Panc1 (cell line): ENCODE measurements around the gene NKAIN2.

Experiments
- POLR2AphosphoS5 ChIP-seq: IDR thresholded peaks from 2 replicates; pipeline ENCODE4 v1.6.1; 2012; ENCODE audit warnings: mild to moderate bottlenecking, low read depth, low read length, moderate library complexity
- TF ChIP-seq, protein P1 (sequence below): fragments of 450-650 bp; IDR thresholded peaks from 2 replicates; pipeline ENCODE4 v1.5.1; 2017; ENCODE audit warnings: mild to moderate bottlenecking

DNA sequence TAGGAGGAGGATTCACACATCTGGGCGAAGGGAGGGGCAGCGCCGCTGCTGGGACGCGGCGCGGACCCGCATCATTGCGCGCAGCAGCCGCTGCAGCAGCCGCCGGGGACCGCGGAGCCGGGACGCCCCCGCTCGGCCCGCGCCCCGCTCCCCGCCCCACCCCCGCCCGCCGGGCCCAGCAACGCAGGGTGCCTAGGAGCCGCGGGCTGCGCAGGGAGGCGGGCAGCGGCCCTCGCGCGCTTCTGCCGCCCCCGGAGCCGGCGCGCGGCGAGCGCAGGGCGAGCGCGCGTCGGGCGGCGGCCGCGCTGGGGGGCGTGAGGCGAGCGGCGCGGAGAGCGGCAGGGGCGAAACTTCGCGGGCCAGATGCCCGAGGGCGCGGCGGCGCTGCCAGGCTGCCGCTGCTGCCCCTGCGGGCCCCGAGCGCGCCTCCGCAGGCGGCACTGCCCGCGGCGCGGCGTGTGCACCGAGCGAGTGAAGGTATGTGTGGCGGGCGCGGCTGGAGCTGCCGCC lies at the start of gene NKAIN2:
- TF ChIP-seq, protein P1, sequence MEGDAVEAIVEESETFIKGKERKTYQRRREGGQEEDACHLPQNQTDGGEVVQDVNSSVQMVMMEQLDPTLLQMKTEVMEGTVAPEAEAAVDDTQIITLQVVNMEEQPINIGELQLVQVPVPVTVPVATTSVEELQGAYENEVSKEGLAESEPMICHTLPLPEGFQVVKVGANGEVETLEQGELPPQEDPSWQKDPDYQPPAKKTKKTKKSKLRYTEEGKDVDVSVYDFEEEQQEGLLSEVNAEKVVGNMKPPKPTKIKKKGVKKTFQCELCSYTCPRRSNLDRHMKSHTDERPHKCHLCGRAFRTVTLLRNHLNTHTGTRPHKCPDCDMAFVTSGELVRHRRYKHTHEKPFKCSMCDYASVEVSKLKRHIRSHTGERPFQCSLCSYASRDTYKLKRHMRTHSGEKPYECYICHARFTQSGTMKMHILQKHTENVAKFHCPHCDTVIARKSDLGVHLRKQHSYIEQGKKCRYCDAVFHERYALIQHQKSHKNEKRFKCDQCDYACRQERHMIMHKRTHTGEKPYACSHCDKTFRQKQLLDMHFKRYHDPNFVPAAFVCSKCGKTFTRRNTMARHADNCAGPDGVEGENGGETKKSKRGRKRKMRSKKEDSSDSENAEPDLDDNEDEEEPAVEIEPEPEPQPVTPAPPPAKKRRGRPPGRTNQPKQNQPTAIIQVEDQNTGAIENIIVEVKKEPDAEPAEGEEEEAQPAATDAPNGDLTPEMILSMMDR: no peak
- TF ChIP-seq POLR2AphosphoS5: no peak
